OCI-M2 (cell line): ENCODE data around the gene ZC3H12C.

ENCODE experiments used
- DNase-seq: peaks from one replicate; lab custom pipeline; 2025; ENCODE audit not compliant: unreplicated experiment; lab: John Stamatoyannopoulos, UW

The ZC3H12C gene

GRCh38 chr11:110096496-110096895, 3.3 kb downstream of the ZC3H12C start:
- DNase-seq: no peak

GRCh38 chr11:110097459-110098012, 4.3 kb downstream of the ZC3H12C start:
- DNase-seq: no peak

GRCh38 chr11:110098645-110099044, 5.5 kb downstream of the ZC3H12C start:
- no peak for DNase-seq

GRCh38 chr11:110100476-110101240, 7.5 kb downstream of the ZC3H12C start:
- no peak for DNase-seq

- no peak for DNase-seq
These were observed 13.6 kb downstream of the ZC3H12C start for GRCh38 chr11:110106713-110107274.

- no peak for DNase-seq
These were observed 17.7 kb downstream of the ZC3H12C start for GRCh38 chr11:110110854-110111253.

GRCh38 chr11:110112457-110112856, 19.3 kb downstream of the ZC3H12C start:
- DNase-seq: no peak

GRCh38 chr11:110113505-110113904, 20.3 kb downstream of the ZC3H12C start:
- DNase-seq: no peak

GRCh38 chr11:110113973-110114372, 20.8 kb downstream of the ZC3H12C start:
- DNase-seq: no peak

GRCh38 chr11:110119317-110119716, 26.1 kb downstream of the ZC3H12C start:
- DNase-seq: no peak

- no peak for DNase-seq
These were observed 28.0 kb downstream of the ZC3H12C start for GRCh38 chr11:110121204-110121603.

GRCh38 chr11:110123003-110123402, 29.8 kb downstream of the ZC3H12C start:
- DNase-seq: no peak

- no peak for DNase-seq
These were observed 31.4 kb downstream of the ZC3H12C start for GRCh38 chr11:110124605-110125004.

- no peak for DNase-seq
These were observed 32.4 kb downstream of the ZC3H12C start for GRCh38 chr11:110125632-110126031.

GRCh38 chr11:110126936-110127335, 33.7 kb downstream of the ZC3H12C start:
- no peak for DNase-seq

GRCh38 chr11:110128161-110128560, 35.0 kb downstream of the ZC3H12C start:
- no peak for DNase-seq

GRCh38 chr11:110130642-110131238, 37.5 kb downstream of the ZC3H12C start:
- DNase-seq: no peak

- DNase-seq: no peak
These were observed 38.4 kb downstream of the ZC3H12C start for GRCh38 chr11:110131386-110132123.

- DNase-seq: no peak
These were observed 40.0 kb downstream of the ZC3H12C start for GRCh38 chr11:110133160-110133559.

- no peak for DNase-seq
These were observed 40.9 kb downstream of the ZC3H12C start for GRCh38 chr11:110134110-110134509.

GRCh38 chr11:110141812-110142211, 48.6 kb downstream of the ZC3H12C start:
- DNase-seq: no peak
